ENCODE measurements around the gene TTYH1.
A peak's percentile ranks its signal among the peaks of the same experiment; 100 is the strongest.

The TTYH1 gene

GRCh38 chr19:54457773-54458647, 42.7 kb downstream of the TTYH1 start:
- DNase-seq, result no peak
- peak overlapping the region in 1 of 2 donors; percentile 22 for H3K4me3 Mint-ChIP-seq
- H3K27me3 Mint-ChIP-seq, result no peaks in the 10 kb centered on the region
- ATAC-seq (replicated peaks), result no peak
- H3K36me3 Mint-ChIP-seq (ENCODE audit: insufficient read depth), result peaks cover 99% of the 10 kb centered on the region
- peaks cover 29 to 34% of the 10 kb centered on the region in 2 donors for H3K4me1 Mint-ChIP-seq (ENCODE audit: low read depth in 2 of 2)
- H3K27ac Mint-ChIP-seq, result peak overlapping the region; percentile 16 to 89
- no peaks in the 10 kb centered on the region for H3K9me3 Mint-ChIP-seq

DNA sequence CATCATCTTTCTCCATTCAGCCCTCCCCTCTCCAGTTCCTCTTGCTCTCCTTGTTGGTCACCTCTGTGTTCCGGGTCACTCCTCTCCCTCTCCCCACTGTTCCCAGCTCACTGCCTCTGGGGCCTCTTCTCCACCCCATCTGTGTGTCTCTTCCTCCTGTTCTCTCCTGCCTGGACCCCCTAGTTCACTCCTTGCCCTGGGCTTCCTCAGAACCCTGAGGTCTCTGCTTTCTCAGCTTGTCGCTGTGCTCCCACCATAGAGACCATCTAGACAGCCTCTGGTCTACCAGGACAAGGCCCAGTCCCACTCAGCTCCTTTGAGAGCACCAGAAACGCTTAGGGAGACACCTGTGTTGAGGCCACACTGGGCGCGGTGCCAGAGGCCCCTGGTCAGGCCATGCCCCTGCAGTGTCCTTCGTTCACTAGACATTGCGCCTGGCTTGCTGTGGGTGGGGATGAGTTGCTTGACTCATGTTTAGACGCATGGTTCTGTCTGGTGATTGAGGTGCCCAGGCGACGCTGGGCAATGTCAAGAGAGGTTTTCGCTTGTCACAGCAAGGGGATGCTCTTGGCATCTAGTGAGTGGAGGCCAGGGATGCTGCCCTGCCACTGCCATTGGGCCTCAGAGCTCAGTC, 43.5 kb downstream of the TTYH1 start:
- peaks cover 28 to 33% of the 10 kb centered on the region in 2 donors for H3K4me1 Mint-ChIP-seq (ENCODE audit: low read depth in 2 of 2)
- H3K4me3 Mint-ChIP-seq, result peak overlapping the region; percentile 22 to 42
- H3K9me3 Mint-ChIP-seq, result no peaks in the 10 kb centered on the region
- ATAC-seq (replicated peaks) (no peak), DNase-seq (no peak)
- peaks cover 96% of the 10 kb centered on the region for H3K36me3 Mint-ChIP-seq (ENCODE audit: insufficient read depth)
- peak overlapping the region; percentile 16 to 89 for H3K27ac Mint-ChIP-seq
- H3K27me3 Mint-ChIP-seq, result no peaks in the 10 kb centered on the region

DNA sequence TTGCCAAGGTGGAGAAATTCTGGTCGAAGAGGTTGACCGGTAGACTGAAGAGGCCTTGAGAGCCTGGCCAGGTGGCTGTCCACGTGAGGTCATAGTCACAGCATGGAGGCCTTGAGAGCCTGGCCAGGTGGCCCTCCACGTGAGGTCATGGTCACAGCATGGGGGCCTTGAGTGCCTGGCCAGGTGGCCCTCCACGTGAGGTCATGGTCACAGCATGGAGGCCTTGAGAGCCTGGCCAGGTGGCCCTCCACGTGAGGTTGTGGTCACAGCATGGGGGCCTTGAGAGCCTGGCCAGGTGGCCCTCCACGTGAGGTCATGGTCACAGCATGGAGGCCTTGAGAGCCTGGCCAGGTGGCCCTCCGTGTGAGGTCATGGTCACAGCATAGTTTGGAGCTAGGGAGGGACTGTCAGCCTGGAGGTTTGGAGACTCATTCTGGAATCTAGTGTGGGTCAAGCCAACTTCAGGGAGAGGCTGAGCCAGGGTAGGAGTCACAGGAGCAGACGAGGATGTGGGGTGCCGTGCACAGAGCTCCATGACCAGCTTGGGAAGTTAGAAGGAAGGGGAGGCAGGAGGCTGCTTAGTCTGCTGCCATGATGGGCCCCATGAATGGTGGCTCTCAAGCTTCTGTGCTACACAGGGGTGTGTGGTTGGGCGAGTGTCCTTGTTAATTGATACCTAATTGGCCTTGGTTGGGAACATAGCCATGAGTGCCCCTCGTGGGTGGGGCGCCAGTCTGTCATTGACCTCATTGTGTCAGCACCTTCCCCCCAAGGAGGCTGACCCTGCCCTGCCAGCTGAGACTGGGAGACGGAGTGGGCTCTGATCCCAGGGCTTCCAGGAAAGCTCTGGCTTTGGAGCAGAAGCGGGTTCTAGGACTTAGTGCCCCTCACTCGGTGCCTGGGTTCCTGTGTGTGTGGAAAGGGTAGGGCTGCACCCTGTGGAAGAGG, 44.3 kb downstream of the TTYH1 start:
- Mint-ChIP-seq H3K36me3 (ENCODE audit: insufficient read depth) (peaks cover 95% of the 10 kb centered on the region), H3K9me3 (no peaks in the 10 kb centered on the region), H3K27me3 (no peaks in the 10 kb centered on the region), H3K4me1 (ENCODE audit: low read depth in 2 of 2) (peaks cover 35 to 41% of the 10 kb centered on the region in 2 donors), H3K27ac (peak overlapping the region; percentile 16 to 89), H3K4me3 (peak overlapping the region in 1 of 2 donors; percentile 49)
- DNase-seq (no peak), ATAC-seq (replicated peaks) (no peak)

DNA sequence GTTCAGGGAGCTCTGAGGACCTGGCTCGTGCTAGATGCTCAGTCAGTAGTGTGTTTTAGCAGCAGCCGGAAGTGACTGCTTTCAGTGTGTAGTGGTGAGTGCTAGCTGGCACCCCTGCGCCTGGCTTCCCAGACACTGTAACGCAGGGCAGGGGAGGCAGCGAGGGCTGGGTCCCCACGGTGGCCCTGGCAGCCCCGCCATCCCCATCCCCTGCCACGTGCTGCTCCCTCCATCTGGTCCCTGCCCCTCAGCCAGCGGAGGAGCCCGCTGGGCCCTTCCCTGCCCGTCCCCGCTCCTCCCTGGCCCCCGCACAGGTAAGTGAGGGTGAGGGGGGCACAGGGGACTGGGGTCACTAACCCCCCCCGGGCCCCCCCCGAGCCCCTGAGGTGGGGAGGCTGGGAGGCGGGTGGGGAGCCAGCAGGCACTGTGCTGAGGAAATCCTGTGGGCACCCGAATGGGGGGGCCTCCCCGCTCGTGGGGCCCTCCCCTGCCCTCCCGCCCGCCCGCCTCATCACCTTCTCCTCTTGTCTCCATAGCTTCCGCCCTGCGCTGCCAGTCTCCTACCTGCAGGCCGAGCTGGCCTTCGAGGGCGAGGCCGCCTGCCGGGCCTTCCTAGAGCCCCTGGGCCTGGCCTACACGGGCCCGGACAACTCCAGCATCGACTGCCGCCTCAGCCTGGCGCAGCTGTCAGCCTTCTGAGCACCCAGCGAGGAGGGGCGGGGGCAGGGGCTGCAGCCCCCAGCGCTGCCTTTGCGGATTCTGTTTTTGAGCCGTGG, 45.2 kb downstream of the TTYH1 start:
- ATAC-seq (replicated peaks) (no peak), DNase-seq (no peak)
- H3K9me3 Mint-ChIP-seq, result no peaks in the 10 kb centered on the region
- no peaks in the 10 kb centered on the region for H3K27me3 Mint-ChIP-seq
- H3K36me3 Mint-ChIP-seq (ENCODE audit: insufficient read depth), result peaks cover 87% of the 10 kb centered on the region
- H3K4me3 Mint-ChIP-seq, result peak overlapping the region in 1 of 2 donors; percentile 12
- H3K4me1 Mint-ChIP-seq (ENCODE audit: low read depth in 2 of 2), result peaks cover 36 to 43% of the 10 kb centered on the region in 2 donors
- peak overlapping the region in 1 of 2 donors; percentile 39 for H3K27ac Mint-ChIP-seq

- DNase-seq, result no peak
- Mint-ChIP-seq H3K36me3 (ENCODE audit: insufficient read depth) (peaks cover 79% of the 10 kb centered on the region), H3K9me3 (no peaks in the 10 kb centered on the region), H3K27me3 (no peaks in the 10 kb centered on the region), H3K27ac (peak overlapping the region; percentile 83 to 97), H3K4me3 (peak overlapping the region; percentile 10 to 45), H3K4me1 (ENCODE audit: low read depth in 2 of 2) (peaks cover 40 to 43% of the 10 kb centered on the region in 2 donors)
- ATAC-seq (replicated peaks), result no peak
Measured at GRCh38 chr19:54461210-54461609, 45.9 kb downstream of the TTYH1 start.

DNA sequence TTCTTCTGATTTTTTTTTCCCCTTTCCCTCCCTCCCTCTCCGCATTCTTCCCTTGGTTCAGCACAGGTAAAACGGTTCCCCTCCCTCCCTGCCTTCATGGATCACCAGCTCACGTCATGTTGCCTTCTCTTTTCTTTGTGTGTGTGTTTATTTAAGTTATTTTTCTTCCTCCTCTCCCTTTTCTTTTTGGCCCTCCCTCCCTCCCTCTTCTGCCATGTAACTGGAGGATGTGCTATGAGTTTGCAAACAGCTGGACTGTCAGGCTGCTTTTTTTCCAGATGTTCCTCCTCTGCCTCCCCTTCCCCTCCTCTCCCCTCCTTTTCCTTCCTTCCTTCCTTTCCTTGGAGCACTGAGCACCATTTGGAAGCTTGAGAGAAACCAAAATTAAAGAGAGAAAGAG, 46.3 kb downstream of the TTYH1 start:
- Mint-ChIP-seq H3K27ac (peak overlapping the region; percentile 83 to 97), H3K4me3 (peak overlapping the region; percentile 45 to 65), H3K9me3 (no peaks in the 10 kb centered on the region), H3K4me1 (ENCODE audit: low read depth in 2 of 2) (peaks cover 40 to 43% of the 10 kb centered on the region in 2 donors), H3K27me3 (no peaks in the 10 kb centered on the region), H3K36me3 (ENCODE audit: insufficient read depth) (peaks cover 75% of the 10 kb centered on the region)
- ATAC-seq (replicated peaks) (no peak), DNase-seq (no peak)

GRCh38 chr19:54462047-54462654, 46.9 kb downstream of the TTYH1 start:
- ATAC-seq (replicated peaks) (no peak), DNase-seq (no peak)
- Mint-ChIP-seq H3K4me3 (peak overlapping the region; percentile 45 to 65), H3K4me1 (ENCODE audit: low read depth in 2 of 2) (peaks cover 40 to 43% of the 10 kb centered on the region in 2 donors), H3K36me3 (ENCODE audit: insufficient read depth) (peaks cover 69% of the 10 kb centered on the region), H3K9me3 (no peaks in the 10 kb centered on the region), H3K27me3 (no peaks in the 10 kb centered on the region), H3K27ac (peak overlapping the region; percentile 83 to 97)

- Mint-ChIP-seq H3K27ac (peak overlapping the region; percentile 78 to 97), H3K9me3 (no peaks in the 10 kb centered on the region), H3K36me3 (ENCODE audit: insufficient read depth) (peaks cover 62% of the 10 kb centered on the region), H3K4me3 (peak overlapping the region; percentile 80 to 88), H3K27me3 (no peaks in the 10 kb centered on the region), H3K4me1 (ENCODE audit: low read depth in 2 of 2) (peaks cover 40 to 41% of the 10 kb centered on the region in 2 donors)
- DNase-seq, result peak; percentile 68 to 69 (median 69)
- ATAC-seq (replicated peaks), result peak; percentile 43
Measured at GRCh38 chr19:54462655-54463530, 47.6 kb downstream of the TTYH1 start.

- no peaks in the 10 kb centered on the region for H3K27me3 Mint-ChIP-seq
- DNase-seq (peak; percentile 89 to 96 (median 91)), ATAC-seq (replicated peaks) (peak; percentile 64)
- H3K4me1 Mint-ChIP-seq (ENCODE audit: low read depth in 2 of 2), result peaks cover 34 to 35% of the 10 kb centered on the region in 2 donors
- no peaks in the 10 kb centered on the region for H3K9me3 Mint-ChIP-seq
- H3K27ac Mint-ChIP-seq, result peak within 1 kb of the TSS; percentile 78 to 97
- peaks cover 55% of the 10 kb centered on the region for H3K36me3 Mint-ChIP-seq (ENCODE audit: insufficient read depth)
- peak within 1 kb of the TSS; percentile 80 to 88 for H3K4me3 Mint-ChIP-seq
Measured at GRCh38 chr19:54463531-54464043, 48.3 kb downstream of the TTYH1 start, which contains the start of gene LENG9. Gene LENG9, minus strand, starts transcription at chr19:54463778. Its CDS starts 252 bp downstream, at chr19:54463526.

- Mint-ChIP-seq H3K27me3 (peaks cover 0 to 1% of the 10 kb centered on the region in 2 donors), H3K27ac (peak overlapping the region; percentile 78 to 97), H3K36me3 (ENCODE audit: insufficient read depth) (peaks cover 49% of the 10 kb centered on the region), H3K4me1 (ENCODE audit: low read depth in 2 of 2) (peaks cover 29% of the 10 kb centered on the region in 2 donors), H3K4me3 (peak overlapping the region; percentile 80 to 88), H3K9me3 (no peaks in the 10 kb centered on the region)
- ATAC-seq (replicated peaks), result peak; percentile 51
- peak in 2 of 3 experiments; percentile 78 to 82 for DNase-seq
Measured at GRCh38 chr19:54464044-54464629, 48.9 kb downstream of the TTYH1 start.
